ENCODE data around the gene ZBTB44.
"Not testable (repeated sequence)": the region's sequence is repeated elsewhere in the genome, so short reads cannot be mapped to it uniquely, and the experiment has no call there.

The ZBTB44 gene, protein sequence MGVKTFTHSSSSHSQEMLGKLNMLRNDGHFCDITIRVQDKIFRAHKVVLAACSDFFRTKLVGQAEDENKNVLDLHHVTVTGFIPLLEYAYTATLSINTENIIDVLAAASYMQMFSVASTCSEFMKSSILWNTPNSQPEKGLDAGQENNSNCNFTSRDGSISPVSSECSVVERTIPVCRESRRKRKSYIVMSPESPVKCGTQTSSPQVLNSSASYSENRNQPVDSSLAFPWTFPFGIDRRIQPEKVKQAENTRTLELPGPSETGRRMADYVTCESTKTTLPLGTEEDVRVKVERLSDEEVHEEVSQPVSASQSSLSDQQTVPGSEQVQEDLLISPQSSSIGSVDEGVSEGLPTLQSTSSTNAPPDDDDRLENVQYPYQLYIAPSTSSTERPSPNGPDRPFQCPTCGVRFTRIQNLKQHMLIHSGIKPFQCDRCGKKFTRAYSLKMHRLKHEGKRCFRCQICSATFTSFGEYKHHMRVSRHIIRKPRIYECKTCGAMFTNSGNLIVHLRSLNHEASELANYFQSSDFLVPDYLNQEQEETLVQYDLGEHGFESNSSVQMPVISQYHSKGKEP

DNA sequence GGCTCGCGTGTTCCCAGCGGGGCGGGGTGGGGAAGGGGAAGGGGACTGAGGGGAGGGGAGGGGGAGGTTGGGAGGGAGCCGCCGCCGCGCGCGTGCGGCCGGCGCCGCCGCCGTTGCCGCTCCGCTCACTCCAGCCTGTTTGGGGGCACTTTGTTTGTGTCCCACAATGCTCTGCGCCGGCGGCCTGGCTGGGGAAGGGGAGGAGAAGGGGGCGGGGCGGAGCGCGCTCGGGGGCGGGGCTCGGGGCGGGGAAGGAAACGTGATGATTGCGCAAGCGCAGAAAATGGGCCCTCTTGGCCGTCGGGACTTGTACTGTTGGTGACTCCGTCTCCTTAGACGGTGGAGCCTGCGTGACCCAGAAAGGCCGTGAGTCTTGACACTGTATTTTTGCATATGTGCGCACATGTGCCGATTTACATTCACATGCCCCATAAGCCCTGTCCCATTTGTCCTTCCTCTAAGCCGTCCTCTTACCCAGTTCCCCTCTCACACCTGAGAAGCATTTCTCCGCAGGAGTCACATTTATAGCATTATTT lies at the start of gene ZBTB44:
Gene ZBTB44 (minus strand): TSS at position 168 of the 536 bp plus-strand sequence. CDS start 53,044 bp downstream, outside the sequence.
- DNase-seq (ENCODE audit: low read depth), result peak; percentile 86

DNA sequence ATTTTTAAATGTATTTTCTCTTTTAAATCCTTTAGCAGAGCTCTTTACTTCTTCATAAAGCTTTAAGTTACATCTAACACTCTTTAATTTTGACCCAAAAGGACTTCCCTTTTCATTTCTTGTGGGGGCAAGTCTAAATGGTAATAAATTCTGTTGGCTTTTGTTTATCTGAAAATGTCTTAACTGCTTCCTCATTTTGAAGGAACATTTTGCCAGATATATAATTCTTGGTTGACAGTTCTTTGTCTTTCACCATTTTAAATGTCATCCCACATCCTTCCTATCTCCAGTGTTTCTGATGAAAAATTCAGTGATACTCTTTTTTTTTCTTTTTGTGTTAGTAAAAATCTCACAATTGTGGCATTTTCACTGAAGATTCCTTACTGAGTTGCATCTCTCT lies 44.7 kb upstream of the ZBTB44 start:
- no peak for DNase-seq (ENCODE audit: low read depth)

DNA sequence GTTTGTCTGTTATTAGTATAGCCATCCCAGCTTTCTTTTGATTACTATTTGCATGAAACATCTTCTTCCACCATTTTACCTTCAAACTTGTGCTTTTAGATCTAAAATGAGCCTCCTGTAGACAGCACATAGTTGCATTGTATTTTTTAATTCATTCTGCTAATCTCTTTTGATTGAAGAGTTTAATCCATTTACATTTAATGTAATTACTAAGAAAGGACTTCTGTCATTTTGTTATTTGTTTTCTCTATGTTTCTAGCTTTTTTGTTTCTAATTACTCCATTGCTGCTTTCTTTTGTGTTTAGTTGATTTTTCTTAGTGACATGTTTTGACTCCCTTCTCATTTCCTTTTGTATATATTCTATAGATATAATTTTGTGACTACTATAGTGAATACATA lies 43.7 kb upstream of the ZBTB44 start:
- DNase-seq (ENCODE audit: low read depth), result no peak

DNA sequence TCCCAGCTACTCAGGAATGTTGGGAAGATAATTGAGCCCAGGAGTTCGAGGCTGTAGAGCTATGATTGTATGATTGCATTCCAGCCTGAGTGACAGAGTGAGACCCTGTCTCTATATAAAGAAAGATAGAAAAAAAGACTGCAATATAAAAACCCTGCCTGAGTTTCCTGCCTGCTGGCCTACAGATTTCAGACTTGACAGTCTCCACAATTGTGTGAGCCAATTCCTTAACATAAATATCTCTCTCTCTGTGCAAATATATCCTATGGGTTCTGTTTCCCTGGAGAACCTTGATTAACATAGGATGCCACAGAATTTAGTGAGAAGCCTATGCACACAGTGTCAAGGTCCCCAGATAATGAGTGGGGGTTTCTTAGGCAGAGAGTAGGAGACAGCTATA lies 32.5 kb upstream of the ZBTB44 start:
- no peak for DNase-seq (ENCODE audit: low read depth)

DNA sequence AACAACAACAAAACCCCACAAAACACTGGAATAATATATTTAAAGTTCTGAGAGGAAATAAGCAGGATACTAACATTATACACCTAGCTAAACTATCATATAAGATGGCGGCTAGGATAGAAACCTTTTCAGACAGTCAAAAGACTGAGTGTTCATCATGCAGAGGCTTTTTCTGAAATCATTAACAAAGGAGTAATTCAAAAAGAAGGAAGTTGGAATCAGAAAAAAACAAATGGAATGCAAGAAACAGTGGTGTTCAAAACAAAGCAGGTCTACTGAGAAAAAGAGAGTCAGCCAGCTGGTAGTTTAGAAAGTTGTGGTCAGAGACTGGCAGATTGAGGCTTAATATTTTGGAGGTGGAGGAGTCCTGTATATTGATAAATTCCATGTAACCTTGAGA lies 30.1 kb upstream of the ZBTB44 start:
- DNase-seq (ENCODE audit: low read depth), result no peak

DNA sequence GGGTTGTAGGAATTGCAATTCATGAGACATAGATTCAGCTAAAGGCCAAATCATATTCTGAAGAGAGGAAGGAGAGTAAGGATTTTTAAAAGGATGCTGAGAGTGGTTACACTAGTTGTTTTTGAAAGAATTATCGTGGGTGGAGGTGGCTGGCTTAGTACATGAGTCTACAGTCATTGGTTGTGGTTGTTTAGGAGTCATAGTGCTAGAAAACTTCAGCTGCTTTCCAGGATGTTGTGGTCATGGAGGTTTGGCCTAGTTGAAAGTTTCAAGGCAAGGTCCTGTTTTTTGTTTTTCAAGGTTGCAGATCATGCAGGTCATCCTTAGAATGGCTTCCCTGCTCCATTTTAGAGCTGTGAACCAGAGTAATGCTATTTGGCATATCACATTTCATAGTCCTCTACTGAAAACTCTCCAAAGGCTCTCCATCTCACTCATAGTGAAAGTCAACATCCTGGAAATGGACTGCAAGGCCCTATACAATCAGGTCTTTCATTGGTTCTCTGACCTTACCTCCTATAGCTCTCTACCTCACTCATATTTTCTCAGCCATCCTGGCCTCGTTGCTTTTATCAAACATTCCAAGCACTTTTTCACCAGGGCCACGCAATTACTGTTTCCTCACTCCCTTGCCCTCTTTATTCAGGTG lies 26.1 kb upstream of the ZBTB44 start:
- DNase-seq (ENCODE audit: low read depth), result no peak

DNA sequence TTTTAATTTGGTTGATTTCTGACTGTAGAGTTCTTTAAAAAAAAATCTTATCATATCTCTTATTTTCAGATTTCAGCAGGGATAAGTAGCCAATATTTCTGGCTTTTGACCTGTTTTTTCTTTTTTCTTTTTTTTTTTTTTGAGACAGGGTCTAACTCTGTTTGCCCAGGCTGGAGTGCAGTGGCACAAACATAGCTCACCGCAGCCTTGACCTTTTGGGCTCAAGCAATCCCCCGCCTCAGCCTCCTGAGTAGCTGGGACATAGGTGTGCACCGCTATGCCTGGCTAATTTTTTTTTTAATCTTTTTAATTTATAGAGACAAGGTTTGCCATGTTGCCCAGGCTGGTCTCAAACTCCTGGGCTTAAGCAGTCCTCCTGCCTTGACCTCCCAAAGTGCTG lies 23.9 kb upstream of the ZBTB44 start:
- no peak for DNase-seq (ENCODE audit: low read depth)

DNA sequence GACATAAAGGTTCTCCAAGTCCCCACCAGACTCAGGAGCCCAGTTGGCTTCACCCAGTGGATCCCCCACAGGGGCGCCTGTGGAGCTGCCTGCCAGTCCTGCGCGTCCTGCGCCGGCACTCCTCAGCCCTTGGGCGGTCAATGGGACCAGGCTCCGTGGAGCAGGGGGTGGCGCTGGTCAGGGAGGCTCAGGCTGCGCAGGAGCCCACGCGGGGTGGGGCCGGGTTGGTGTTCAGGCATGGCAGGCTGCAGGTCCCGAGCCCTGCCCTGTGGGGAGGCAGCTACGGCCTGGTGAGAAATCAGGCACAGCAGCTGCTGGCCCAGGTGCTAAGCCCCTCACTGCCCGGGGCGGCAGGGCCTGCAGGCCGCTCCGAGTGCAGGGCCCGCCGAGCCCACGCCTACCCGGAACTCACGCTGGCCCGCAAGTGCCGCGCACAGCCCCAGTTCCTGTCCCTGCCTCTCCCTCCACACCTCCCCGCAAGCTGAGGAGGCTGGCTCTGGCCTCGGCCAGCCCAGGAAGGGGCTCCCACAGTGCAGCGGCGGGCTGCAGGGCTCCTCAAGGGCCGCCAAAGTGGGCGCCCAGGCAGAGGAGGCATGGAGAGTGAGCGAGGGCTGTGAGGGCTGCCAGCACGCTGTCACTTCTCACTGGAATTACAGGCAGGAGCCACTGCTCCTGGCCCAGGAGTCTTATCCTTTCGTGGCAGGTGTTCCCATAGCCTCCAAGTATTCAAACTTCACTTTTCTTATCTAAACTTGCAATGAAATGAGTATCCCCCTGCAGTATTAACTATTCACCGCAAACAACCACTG lies 22.8 kb upstream of the ZBTB44 start:
- no peak for DNase-seq (ENCODE audit: low read depth)

DNA sequence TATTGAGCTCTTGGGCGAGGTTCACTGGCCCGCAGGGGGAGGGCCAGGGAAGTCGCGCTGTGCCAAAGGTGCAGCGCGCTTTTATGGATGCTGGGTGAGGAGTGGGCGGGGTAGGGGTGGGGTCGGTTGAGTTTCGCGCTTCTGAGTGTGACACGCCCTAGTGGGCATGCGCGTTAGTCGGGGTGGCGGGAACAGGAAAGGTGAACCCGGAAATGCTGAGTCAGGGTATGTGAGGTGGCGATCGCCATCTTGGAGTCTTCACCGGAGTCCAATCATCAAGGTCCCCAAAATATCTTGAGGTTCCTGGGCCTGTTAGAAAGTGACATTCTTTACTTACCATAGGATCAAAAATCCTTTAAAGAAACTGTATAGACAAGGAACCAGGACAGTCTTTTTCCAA lies 16.7 kb upstream of the ZBTB44 start:
- DNase-seq (ENCODE audit: low read depth), result not testable (repeated sequence)

DNA sequence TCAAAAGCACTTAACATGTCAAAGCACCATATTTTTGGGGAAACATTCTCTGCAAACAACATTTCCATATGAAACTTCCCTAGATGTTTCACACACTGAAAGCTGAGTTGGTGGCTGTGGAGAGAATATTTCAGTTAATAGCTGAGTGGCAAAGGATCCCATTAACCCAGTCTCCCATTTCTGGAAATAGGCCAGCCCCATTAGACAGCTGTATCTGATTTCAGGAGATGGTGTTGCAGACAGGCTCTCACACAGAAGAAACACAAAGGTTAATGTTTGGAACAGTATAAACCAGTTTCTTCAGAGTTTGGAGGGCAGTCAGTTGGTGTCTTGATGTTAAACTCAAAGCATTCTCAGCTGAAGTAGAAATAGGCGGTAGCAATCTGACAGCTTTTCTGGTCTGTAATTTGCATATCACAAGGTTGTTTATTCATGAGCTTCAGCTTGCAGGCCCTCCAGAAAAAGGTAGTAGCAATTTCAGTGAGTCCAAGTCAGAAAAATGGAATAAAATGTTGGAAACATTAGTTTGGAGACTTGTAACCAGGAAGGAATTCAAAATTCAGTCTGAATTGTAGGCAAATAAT lies 15.5 kb upstream of the ZBTB44 start:
- DNase-seq (ENCODE audit: low read depth), result no peak

DNA sequence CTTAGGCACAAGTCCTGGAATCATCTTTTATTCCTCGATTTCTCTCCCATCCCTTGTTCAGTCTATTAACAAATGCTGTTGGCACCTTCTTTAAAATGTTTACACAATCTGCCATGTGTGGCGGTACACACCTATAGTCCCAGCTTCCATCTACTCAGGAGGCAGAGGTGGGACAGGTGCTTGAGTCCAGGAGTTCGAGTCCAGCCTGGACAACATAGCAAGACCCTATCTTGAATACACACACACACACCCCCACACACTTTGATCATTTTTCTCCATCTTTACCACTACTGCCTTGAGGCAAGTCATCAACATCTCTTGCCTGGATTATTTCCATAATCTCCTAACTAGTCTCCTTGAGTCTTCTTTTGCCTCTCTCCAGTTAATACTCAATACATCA lies 13.7 kb upstream of the ZBTB44 start:
- DNase-seq (ENCODE audit: low read depth), result no peak

DNA sequence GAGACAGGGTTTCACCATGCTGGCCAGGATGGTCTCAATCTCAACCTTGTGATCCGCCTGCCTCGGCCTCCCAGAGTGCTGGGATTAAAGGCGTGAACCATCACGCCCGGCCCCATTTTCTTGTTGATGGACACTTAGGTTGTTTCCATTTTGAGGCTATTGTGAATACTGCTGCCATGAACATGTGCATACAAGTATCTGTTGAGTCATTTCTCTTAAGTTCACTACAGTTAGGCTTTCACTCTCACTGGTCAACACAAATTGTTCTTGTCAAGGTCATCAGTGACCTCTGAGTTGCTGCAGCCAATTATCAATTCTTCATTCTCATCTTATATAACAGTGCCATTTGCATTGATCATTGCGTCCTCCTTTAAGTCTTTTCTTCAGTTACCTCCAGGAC lies 13.0 kb upstream of the ZBTB44 start:
- DNase-seq (ENCODE audit: low read depth), result no peak

DNA sequence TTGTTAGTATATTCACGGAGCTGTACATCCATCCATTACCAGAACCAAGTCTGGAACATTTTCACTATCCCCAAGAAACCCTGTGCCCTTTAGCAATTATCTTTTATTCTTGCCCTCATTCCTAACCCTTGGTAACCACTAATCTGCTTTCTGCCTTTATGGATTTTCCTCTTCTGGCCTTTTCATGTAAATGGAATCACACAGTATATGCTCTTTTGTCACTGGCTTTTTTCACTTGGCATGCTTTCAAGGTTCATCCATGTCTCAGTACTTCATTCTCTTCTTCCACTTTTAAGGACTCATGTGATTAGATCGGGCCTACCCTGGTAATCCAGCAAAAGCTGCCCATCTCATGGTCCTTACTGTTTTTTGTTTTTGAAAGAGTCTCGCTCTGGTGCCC lies 11.0 kb upstream of the ZBTB44 start:
- DNase-seq (ENCODE audit: low read depth), result no peak

DNA sequence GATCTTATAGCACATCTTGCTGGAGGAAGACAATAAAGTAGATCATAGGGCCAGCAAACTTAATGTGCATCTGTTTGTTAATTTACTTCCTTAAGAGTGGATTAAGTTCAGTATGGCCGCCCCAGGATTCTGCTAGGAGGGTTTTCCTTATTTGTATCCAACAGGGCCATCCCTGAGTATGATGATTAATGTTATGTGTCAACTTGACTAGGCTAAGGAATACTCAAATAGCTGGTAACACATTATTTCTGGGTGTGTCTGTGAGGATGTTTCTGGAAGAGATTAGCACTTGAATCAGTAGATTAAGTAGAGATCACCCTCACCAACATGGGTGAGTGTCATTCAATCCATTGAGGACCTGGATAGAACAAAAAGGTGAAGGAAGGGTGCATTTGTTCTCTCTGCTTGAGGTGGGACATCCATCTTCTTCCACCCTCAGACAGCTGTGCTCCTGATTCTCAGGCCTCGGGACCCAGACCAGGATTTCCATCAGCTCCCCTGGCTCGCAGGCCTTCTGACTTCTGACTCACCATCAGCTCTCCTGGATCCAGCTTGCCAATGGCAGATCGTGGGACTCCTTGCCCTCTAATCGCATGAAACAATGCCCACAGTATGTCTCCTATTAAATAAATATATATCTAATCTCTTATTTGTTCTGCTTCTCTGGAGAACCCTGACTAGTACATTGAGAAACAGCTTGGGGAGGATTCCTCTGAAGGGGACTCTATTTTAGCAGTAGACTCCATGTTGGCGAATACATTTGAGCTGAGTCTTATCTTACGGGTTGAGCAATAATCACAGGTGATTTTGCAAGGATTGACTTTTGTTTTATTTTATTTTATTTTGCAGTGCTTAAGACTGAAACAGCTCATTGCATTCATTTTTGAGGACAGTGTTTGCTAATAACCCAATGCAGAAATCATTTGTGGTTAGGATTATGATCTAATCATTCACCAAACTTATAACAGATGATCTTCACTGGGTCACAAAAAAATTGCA lies 9.0 kb upstream of the ZBTB44 start:
- no peak for DNase-seq (ENCODE audit: low read depth)

DNA sequence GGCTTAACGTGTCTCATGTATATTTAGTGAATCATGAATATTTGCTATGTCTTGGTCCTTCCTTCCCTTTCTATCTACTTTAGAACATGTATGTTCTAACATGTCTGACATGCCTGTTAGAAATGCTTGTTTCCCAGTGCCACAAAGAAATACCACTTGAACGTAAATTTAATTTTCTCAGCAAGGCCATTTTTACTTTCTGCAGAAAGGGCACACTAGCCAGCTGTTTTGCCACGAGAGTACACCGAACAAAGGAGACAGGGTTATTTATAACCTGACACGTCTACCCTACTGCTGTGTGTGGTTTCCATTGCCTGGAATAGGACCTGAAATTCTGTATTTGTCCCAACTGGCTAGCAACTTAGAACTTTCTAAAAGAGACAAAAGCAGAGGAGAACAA lies 7.4 kb upstream of the ZBTB44 start:
- no peak for DNase-seq (ENCODE audit: low read depth)

DNA sequence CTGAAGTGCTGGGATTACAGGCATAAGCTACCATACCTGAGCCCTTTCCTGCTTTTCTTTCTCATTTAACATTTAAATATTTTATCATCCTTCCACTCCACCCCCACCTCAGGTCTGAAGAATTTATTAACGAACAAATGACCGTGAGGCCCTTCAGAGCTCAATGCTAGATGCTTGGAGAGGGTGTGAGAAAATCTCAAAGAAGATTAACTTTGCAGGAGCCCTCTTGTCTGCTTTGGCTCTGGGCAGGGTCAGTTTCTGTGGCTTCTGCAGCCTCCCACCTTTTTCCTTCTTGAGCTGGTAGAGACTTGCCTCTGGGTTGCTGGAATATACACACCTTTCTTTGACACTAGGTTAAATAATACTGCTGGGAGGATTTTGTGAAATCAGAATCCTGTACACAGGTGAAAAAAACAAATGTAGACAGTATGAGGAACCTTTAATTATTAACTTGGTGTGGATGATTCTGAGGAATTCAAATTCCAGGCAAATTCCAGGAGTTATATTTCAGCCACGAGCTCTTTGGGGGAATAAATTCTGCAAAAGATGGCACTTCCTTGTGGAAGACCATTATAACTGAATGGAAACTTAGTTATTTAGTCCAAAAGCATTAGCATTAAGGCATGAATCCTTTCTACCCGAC lies 3.4 kb upstream of the ZBTB44 start:
- no peak for DNase-seq (ENCODE audit: low read depth)

DNA sequence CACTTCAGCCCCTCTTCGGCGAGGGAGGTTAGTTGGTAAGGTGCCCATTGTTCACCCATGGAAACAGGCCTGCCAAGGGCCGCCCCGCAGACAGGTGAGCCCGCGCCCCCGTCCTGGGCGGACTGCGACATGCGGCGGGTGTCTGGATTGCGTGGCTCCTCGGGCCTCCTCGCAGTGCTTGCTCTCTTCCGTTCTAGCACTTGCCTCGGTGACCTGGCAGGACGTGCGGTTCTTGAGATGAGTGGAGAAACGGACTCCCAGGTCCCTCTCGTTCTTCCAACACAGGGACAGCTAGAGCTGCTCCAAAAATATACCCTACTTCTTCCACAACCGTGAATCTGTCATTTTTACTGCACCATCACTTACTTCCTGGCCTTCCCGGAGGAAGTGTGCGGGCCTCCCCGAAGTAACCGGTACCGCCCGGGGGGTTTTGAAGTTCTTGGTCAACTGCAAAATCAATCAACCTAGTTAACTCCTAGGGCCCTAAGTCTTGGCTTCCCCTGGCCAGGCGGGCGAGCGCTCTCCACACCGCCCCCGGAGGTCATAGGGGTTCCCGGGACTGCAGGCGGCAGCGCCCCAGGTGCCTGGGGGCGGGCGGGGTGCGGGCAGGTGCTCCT lies 745 bp upstream of the ZBTB44 start:
- peak; percentile 15 for DNase-seq (ENCODE audit: low read depth)

DNA sequence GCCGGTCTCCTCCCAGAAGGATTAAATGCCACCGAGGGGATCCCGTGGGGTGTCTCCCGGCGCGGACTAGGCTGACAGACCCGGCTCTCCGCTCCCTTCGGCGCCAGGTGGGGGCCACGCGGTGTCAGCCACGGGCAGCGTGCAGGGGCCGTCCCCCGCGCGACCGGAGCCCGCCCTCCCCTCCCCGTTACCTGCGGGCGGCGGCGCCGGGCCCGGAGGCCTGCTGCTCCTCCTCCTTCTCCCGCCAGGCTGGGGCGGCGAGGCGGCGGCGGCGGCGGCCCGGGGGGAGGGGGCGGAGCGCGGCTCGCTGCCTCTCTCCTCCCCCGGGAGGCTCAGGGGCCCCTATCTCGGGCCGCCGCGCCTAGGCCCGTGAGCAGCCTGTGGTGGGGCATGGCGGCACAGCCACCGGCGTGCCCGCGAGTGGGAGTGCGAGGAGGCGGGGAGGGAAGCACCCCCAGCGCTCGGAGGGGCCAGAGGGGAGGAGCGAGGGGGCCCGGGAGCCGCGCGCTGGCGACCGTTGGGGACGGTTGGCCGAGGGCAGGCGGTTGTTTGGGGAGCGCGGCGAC lies 450 bp downstream of the ZBTB44 start:
- peak; percentile 50 for DNase-seq (ENCODE audit: low read depth)

Measured in activated T-cell treated with anti-CD3 and anti-CD28 coated beads for 24 hours (primary cell).